Stimulated activated CD8-positive, alpha-beta memory T cell treated with anti-CD3 and anti-CD28 coated beads, Interleukin-12 subunit alpha, Interleukin-12 subunit beta, amount 100 ng/mL, for 24 hours (primary cell): ENCODE results near the gene ZNF558.
"Not testable (repeated sequence)": the region's sequence is repeated elsewhere in the genome, so short reads cannot be mapped to it uniquely, and the experiment has no call there.

Experiments used
- DNase-seq: peaks from one replicate; pipeline ENCODE4 v3.0.0-alpha.2; 2020; ENCODE audit errors: extremely low read depth

The ZNF558 gene

DNA sequence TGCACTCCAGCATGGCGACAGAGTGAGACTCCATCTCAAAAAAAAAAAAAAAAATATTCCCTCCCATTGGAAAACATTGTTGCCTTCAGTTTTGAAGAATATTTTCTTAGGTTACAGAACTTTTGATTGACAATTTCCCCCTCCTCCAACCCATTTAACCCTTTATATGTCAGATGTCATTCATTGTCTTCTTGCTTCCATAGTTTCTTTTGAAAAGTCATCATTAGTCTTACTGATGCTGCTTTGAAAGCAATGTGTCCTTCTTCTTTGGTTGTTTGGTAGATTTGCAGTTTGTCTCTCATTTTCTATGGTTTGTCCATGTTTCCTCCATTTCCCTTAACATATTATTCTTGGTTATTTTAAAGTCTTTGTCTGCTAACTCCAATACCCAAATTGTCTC is 25.4 kb downstream of the ZNF558 start:
- DNase-seq: no peak

DNA sequence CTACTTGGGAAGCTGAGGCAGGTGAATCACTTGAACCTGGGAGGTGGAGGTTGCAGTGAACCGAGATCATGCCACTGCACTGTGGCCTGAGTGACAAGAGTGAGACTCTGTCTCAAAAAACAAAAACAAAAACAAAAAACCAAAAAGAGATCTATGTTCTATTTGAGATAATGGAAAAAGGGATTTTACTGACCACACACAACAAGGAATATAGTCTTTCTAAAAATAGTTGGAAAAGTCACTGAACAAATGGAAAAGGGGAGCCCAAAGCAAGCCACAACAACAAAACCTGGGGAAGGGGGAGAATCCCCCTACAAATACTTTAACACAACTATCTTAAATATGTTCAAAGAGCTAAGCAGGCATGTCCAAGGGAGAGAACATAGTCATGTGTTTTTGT is 37.3 kb downstream of the ZNF558 start:
- no peak for DNase-seq

- DNase-seq: not testable (repeated sequence)
Observed at GRCh38 chr19:8773587-8773986, 58.5 kb downstream of the ZNF558 start.

- not testable (repeated sequence) for DNase-seq
Observed at GRCh38 chr19:8769265-8769664, 62.8 kb downstream of the ZNF558 start.

GRCh38 chr19:8767257-8767656 is 64.8 kb downstream of the ZNF558 start:
- not testable (repeated sequence) for DNase-seq
